HEK293 (cell line): ENCODE data around the gene DEAF1.

Source experiments
- BCL11B ChIP-seq: fragments of 450-650 bp; formaldehyde crosslinking; IDR thresholded peaks from 2 replicates; pipeline ENCODE4 v1.5.1; 2016; ENCODE audit warnings: low read depth, missing biosample characterization, missing genetic modification characterization
- GFI1B ChIP-seq: fragments of 450-650 bp; formaldehyde crosslinking; IDR thresholded peaks from 2 replicates; pipeline ENCODE4 v1.5.1; 2016; ENCODE audit warnings: missing biosample characterization, missing genetic modification characterization
- GLIS2 ChIP-seq: fragments of 450-650 bp; formaldehyde crosslinking; IDR thresholded peaks from 2 replicates; pipeline ENCODE4 v1.5.1; 2016; ENCODE audit warnings: missing biosample characterization, missing genetic modification characterization
- IKZF3 ChIP-seq: fragments of 450-650 bp; IDR thresholded peaks from 2 replicates; pipeline ENCODE4 v1.5.0; 2018; ENCODE audit warnings: missing biosample characterization, mild to moderate bottlenecking, missing genetic modification characterization, moderate library complexity
- KLF16 ChIP-seq: fragments of 450-650 bp; formaldehyde crosslinking; IDR thresholded peaks from 2 replicates; pipeline ENCODE4 v1.5.1; 2017; ENCODE audit warnings: missing biosample characterization, missing genetic modification characterization
- SP3 ChIP-seq: fragments of 450-650 bp; formaldehyde crosslinking; IDR thresholded peaks from 2 replicates; pipeline ENCODE4 v1.5.1; 2016; ENCODE audit warnings: missing biosample characterization, missing genetic modification characterization
- SP7 ChIP-seq: fragments of 450-650 bp; formaldehyde crosslinking; IDR thresholded peaks from 2 replicates; pipeline ENCODE4 v1.5.1; 2016; ENCODE audit warnings: missing biosample characterization, missing genetic modification characterization
- ZFP3 ChIP-seq: fragments of 450-650 bp; formaldehyde crosslinking; IDR thresholded peaks from 2 replicates; pipeline ENCODE4 v1.5.1; 2016; ENCODE audit warnings: low read depth, missing biosample characterization, missing genetic modification characterization
- ZFP69B ChIP-seq: fragments of 450-650 bp; formaldehyde crosslinking; IDR thresholded peaks from 2 replicates; pipeline ENCODE4 v1.5.1; 2016; ENCODE audit warnings: missing biosample characterization, missing genetic modification characterization
- ZNF114 ChIP-seq: fragments of 450-650 bp; formaldehyde crosslinking; IDR thresholded peaks from 2 replicates; pipeline ENCODE4 v1.5.0; 2017; ENCODE audit warnings: missing biosample characterization, missing genetic modification characterization
- ZNF138 ChIP-seq: fragments of 450-650 bp; formaldehyde crosslinking; IDR thresholded peaks from 2 replicates; pipeline ENCODE4 v1.5.1; 2016; ENCODE audit warnings: missing biosample characterization, missing genetic modification characterization, borderline replicate concordance
- ZNF175 ChIP-seq: fragments of 450-650 bp; formaldehyde crosslinking; IDR thresholded peaks from 2 replicates; pipeline ENCODE4 v1.5.1; 2016; ENCODE audit warnings: missing biosample characterization, missing genetic modification characterization
- ZNF302 ChIP-seq: fragments of 450-650 bp; formaldehyde crosslinking; IDR thresholded peaks from 2 replicates; pipeline ENCODE4 v1.5.1; 2016; ENCODE audit warnings: missing biosample characterization, missing genetic modification characterization, low read depth
- ZNF350 ChIP-seq: fragments of 450-650 bp; formaldehyde crosslinking; IDR thresholded peaks from 2 replicates; pipeline ENCODE4 v1.5.0; 2017; ENCODE audit warnings: missing biosample characterization, mild to moderate bottlenecking, missing genetic modification characterization
- ZNF426 ChIP-seq: fragments of 450-650 bp; formaldehyde crosslinking; IDR thresholded peaks from 2 replicates; pipeline ENCODE4 v1.5.1; 2017; ENCODE audit warnings: missing biosample characterization, missing genetic modification characterization, mild to moderate bottlenecking, inconsistent platforms, moderate library complexity
- ZNF510 ChIP-seq: fragments of 450-650 bp; formaldehyde crosslinking; IDR thresholded peaks from 2 replicates; pipeline ENCODE4 v1.5.1; 2018; ENCODE audit warnings: mild to moderate bottlenecking, missing genetic modification characterization, missing biosample characterization; ENCODE audit not compliant: insufficient replicate concordance
- ZNF560 ChIP-seq: fragments of 450-650 bp; formaldehyde crosslinking; IDR thresholded peaks from 2 replicates; pipeline ENCODE4 v1.5.1; 2017; ENCODE audit warnings: missing biosample characterization, missing genetic modification characterization, borderline replicate concordance
- ZNF561 ChIP-seq: fragments of 450-650 bp; IDR thresholded peaks from 2 replicates; pipeline ENCODE4 v1.5.1; 2018; ENCODE audit warnings: missing biosample characterization, missing genetic modification characterization, borderline replicate concordance
- ZNF76 ChIP-seq: fragments of 450-650 bp; formaldehyde crosslinking; IDR thresholded peaks from 2 replicates; pipeline ENCODE4; 2016; ENCODE audit warnings: low read depth, missing biosample characterization, missing genetic modification characterization, borderline replicate concordance
- ZNF792 ChIP-seq: fragments of 450-650 bp; formaldehyde crosslinking; IDR thresholded peaks from 2 replicates; pipeline ENCODE4 v1.5.1; 2016; ENCODE audit warnings: missing biosample characterization, missing genetic modification characterization
- TF ChIP-seq, protein P1 (sequence below): fragments of 450-650 bp; formaldehyde crosslinking; IDR thresholded peaks from 2 replicates; pipeline ENCODE4 v1.5.1; 2016; ENCODE audit warnings: missing biosample characterization, missing genetic modification characterization
- TF ChIP-seq, protein P2 (sequence below): fragments of 450-650 bp; IDR thresholded peaks from 2 replicates; pipeline ENCODE4 v1.5.1; 2018; ENCODE audit warnings: missing biosample characterization, mild to moderate bottlenecking, missing genetic modification characterization
- TF ChIP-seq, protein P3 (sequence below): sonication (generic); formaldehyde crosslinking; IDR thresholded peaks from 2 replicates; pipeline ENCODE4 v1.8.1; 2022; ENCODE audit warnings: mild to moderate bottlenecking, moderate library complexity, missing genetic modification reagents
- TF ChIP-seq, protein P4 (sequence below): fragments of 450-650 bp; formaldehyde crosslinking; IDR thresholded peaks from 2 replicates; pipeline ENCODE4 v1.5.1; 2016; ENCODE audit warnings: missing biosample characterization, missing genetic modification characterization
- TF ChIP-seq, protein P5 (sequence below): fragments of 450-650 bp; formaldehyde crosslinking; IDR thresholded peaks from 2 replicates; pipeline ENCODE4 v1.5.1; 2017; ENCODE audit warnings: missing biosample characterization, missing genetic modification characterization
- TF ChIP-seq, protein P6 (sequence below): fragments of 450-650 bp; formaldehyde crosslinking; conservative IDR thresholded peaks from 2 replicates; pipeline ENCODE4 v1.5.1; 2016; ENCODE audit warnings: low read depth, missing biosample characterization, missing genetic modification characterization
- TF ChIP-seq, protein P7 (sequence below): fragments of 450-650 bp; formaldehyde crosslinking; IDR thresholded peaks from 2 replicates; pipeline ENCODE4 v1.5.1; 2016; ENCODE audit warnings: missing biosample characterization, missing genetic modification characterization

Gene DEAF1

DNA sequence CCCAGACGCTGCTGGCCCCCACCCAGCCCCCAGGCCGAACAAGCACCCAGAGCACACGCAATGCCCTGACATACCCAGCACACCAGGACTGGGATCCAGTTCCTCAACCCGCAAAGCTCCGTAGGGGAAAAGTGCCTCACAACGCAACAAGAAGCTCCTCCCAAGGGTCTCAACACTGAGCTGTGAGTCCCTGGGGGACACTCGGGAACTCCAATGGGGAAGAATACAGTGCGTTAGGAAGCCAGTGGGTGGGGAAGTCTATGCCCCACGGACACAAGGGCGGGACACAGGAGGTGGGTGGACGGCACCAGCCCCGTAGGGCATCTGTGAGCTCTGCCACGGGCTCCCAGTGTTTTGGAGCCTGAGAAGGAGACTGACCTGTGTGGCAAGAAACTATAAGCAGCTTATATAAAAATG is 1.6 kb downstream of the DEAF1 start (continued):
- TF ChIP-seq, protein P1, sequence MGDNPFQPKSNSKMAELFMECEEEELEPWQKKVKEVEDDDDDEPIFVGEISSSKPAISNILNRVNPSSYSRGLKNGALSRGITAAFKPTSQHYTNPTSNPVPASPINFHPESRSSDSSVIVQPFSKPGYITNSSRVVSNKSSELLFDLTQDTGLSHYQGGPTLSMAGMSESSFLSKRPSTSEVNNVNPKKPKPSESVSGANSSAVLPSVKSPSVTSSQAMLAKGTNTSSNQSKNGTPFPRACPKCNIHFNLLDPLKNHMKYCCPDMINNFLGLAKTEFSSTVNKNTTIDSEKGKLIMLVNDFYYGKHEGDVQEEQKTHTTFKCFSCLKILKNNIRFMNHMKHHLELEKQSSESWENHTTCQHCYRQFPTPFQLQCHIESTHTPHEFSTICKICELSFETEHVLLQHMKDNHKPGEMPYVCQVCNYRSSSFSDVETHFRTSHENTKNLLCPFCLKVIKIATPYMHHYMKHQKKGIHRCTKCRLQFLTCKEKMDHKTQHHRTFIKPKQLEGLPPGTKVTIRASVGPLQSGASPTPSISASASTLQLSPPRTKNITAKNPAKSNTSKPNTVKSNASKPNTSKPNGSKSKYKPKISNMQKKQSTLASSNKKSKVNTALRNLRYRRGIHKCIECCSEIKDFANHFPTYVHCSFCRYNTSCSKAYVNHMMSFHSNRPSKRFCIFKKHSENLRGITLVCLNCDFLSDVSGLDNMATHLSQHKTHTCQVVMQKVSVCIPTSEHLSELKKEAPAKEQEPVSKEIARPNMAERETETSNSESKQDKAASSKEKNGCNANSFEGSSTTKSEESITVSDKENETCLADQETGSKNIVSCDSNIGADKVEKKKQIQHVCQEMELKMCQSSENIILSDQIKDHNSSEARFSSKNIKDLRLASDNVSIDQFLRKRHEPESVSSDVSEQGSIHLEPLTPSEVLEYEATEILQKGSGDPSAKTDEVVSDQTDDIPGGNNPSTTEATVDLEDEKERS = no peak
- TF ChIP-seq ZFP69B (no peak), ZNF510 (tag by site-specific recombination) (no peak), BCL11B (tag by site-specific recombination) (no peak), ZNF114 (no peak), ZNF76 (tag by site-specific recombination) (0 out of 2 replicates have a peak, but pooled peaks have one; percentile 17), SP7 (tag by site-specific recombination) (no peak), ZFP3 (no peak), ZNF426 (tag by site-specific recombination) (no peak), ZNF302 (tag by site-specific recombination) (no peak), GFI1B (tag by site-specific recombination) (no peak), ZNF350 (no peak), SP3 (peak; percentile 20; the same call in 1 of the 2 replicates), KLF16 (tag by site-specific recombination) (no peak), ZNF138 (tag by site-specific recombination) (no peak), ZNF560 (tag by site-specific recombination) (no peak), ZNF561 (tag by site-specific recombination) (no peak), ZNF792 (tag by site-specific recombination) (no peak), ZNF175 (tag by site-specific recombination) (no peak), IKZF3 (tag by site-specific recombination) (no peak), GLIS2 (peak; percentile 64)
- TF ChIP-seq, protein P2, sequence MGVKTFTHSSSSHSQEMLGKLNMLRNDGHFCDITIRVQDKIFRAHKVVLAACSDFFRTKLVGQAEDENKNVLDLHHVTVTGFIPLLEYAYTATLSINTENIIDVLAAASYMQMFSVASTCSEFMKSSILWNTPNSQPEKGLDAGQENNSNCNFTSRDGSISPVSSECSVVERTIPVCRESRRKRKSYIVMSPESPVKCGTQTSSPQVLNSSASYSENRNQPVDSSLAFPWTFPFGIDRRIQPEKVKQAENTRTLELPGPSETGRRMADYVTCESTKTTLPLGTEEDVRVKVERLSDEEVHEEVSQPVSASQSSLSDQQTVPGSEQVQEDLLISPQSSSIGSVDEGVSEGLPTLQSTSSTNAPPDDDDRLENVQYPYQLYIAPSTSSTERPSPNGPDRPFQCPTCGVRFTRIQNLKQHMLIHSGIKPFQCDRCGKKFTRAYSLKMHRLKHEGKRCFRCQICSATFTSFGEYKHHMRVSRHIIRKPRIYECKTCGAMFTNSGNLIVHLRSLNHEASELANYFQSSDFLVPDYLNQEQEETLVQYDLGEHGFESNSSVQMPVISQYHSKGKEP = no peak
- TF ChIP-seq, protein P3, sequence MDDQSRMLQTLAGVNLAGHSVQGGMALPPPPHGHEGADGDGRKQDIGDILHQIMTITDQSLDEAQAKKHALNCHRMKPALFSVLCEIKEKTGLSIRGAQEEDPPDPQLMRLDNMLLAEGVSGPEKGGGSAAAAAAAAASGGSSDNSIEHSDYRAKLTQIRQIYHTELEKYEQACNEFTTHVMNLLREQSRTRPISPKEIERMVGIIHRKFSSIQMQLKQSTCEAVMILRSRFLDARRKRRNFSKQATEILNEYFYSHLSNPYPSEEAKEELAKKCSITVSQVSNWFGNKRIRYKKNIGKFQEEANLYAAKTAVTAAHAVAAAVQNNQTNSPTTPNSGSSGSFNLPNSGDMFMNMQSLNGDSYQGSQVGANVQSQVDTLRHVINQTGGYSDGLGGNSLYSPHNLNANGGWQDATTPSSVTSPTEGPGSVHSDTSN (CRISPR knock-in tag) = no peak
- TF ChIP-seq, protein P4, sequence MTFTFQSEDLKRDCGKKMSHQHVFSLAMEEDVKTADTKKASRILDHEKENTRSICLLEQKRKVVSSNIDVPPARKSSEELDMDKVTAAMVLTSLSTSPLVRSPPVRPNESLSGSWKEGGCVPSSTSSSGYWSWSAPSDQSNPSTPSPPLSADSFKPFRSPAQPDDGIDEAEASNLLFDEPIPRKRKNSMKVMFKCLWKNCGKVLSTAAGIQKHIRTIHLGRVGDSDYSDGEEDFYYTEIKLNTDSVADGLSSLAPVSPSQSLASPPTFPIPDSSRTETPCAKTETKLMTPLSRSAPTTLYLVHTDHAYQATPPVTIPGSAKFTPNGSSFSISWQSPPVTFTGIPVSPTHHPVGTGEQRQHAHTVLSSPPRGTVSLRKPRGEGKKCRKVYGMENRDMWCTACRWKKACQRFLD (tag by site-specific recombination) = no peak
- TF ChIP-seq, protein P5, sequence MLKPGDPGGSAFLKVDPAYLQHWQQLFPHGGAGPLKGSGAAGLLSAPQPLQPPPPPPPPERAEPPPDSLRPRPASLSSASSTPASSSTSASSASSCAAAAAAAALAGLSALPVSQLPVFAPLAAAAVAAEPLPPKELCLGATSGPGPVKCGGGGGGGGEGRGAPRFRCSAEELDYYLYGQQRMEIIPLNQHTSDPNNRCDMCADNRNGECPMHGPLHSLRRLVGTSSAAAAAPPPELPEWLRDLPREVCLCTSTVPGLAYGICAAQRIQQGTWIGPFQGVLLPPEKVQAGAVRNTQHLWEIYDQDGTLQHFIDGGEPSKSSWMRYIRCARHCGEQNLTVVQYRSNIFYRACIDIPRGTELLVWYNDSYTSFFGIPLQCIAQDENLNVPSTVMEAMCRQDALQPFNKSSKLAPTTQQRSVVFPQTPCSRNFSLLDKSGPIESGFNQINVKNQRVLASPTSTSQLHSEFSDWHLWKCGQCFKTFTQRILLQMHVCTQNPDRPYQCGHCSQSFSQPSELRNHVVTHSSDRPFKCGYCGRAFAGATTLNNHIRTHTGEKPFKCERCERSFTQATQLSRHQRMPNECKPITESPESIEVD = no peak
- TF ChIP-seq, protein P6, sequence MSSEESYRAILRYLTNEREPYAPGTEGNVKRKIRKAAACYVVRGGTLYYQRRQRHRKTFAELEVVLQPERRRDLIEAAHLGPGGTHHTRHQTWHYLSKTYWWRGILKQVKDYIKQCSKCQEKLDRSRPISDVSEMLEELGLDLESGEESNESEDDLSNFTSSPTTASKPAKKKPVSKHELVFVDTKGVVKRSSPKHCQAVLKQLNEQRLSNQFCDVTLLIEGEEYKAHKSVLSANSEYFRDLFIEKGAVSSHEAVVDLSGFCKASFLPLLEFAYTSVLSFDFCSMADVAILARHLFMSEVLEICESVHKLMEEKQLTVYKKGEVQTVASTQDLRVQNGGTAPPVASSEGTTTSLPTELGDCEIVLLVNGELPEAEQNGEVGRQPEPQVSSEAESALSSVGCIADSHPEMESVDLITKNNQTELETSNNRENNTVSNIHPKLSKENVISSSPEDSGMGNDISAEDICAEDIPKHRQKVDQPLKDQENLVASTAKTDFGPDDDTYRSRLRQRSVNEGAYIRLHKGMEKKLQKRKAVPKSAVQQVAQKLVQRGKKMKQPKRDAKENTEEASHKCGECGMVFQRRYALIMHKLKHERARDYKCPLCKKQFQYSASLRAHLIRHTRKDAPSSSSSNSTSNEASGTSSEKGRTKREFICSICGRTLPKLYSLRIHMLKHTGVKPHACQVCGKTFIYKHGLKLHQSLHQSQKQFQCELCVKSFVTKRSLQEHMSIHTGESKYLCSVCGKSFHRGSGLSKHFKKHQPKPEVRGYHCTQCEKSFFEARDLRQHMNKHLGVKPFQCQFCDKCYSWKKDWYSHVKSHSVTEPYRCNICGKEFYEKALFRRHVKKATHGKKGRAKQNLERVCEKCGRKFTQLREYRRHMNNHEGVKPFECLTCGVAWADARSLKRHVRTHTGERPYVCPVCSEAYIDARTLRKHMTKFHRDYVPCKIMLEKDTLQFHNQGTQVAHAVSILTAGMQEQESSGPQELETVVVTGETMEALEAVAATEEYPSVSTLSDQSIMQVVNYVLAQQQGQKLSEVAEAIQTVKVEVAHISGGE (tag by site-specific recombination) = peak; percentile 83
- TF ChIP-seq, protein P7, sequence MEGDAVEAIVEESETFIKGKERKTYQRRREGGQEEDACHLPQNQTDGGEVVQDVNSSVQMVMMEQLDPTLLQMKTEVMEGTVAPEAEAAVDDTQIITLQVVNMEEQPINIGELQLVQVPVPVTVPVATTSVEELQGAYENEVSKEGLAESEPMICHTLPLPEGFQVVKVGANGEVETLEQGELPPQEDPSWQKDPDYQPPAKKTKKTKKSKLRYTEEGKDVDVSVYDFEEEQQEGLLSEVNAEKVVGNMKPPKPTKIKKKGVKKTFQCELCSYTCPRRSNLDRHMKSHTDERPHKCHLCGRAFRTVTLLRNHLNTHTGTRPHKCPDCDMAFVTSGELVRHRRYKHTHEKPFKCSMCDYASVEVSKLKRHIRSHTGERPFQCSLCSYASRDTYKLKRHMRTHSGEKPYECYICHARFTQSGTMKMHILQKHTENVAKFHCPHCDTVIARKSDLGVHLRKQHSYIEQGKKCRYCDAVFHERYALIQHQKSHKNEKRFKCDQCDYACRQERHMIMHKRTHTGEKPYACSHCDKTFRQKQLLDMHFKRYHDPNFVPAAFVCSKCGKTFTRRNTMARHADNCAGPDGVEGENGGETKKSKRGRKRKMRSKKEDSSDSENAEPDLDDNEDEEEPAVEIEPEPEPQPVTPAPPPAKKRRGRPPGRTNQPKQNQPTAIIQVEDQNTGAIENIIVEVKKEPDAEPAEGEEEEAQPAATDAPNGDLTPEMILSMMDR (tag by site-specific recombination) = no peak
